Activated T-helper 1 cell treated with anti-CD3 and anti-CD28 coated beads, Interleukin-2, amount 50 U/mL, for 16 hours (primary cell): ENCODE measurements around the gene CRLF1.

Experiments used
- DNase-seq, 2 donors: peaks; one replicate each; pipeline ENCODE4 v3.0.0-alpha.2; 2020; ENCODE audit warnings: low read depth in 1 of 2, low spot score in 1 of 2

The CRLF1 gene

GRCh38 chr19:18606281-18607225 lies at the start of gene CRLF1:
Gene CRLF1 (minus strand): TSS chr19:18606799. CDS start chr19:18606656, 143 bp downstream.
- DNase-seq: no peak

DNA sequence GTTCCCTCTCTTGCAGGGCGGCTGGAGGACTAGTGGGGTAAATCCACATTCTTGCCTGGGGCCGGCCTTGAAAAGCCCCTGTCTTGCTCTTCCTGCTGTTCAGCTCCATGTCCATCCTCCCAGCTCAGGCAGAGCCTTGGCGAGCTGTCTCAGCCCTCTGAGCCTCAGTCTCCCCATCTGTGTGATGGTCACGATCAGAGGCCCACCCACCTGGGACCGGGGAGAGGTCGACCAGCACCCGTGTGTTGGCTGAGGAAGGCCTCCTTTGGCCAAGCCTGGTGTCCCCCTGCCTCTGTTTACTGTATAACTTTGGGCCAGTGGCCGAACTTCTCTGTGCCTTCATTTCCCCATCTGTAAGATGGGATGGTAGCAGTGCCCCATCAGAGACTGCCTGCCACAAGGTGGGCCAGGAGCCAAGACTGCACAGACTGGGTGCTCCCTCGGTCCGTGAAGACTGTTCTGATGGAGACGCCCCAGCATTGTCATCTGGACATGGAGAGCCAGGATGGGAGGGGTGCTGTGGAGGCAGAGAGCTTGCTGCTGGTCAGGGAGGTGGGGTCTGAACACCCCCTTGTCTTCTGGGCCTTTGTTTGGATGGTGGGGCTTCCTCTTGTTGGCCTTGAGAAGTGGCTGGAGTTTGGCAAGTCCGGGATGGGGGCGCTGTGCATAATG lies 48.7 kb upstream of the CRLF1 start:
- DNase-seq: no peak

DNA sequence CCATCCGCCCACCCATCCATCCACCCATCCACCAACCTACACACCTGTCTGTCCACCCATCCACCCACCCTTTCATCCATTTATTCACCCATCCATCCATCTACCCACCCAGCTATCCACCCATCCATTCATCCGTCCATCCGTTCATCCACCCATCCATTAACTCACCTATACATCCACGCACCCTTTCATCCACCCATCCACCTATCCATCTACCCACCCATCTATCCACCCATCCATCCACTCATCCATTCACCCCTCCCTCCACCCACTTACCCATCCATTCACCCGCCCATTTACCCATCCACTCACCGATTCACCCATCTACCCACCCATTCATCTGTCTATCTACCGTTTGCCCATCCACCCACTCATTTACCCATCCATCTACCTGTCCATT lies 47.9 kb upstream of the CRLF1 start:
- no peak for DNase-seq

DNA sequence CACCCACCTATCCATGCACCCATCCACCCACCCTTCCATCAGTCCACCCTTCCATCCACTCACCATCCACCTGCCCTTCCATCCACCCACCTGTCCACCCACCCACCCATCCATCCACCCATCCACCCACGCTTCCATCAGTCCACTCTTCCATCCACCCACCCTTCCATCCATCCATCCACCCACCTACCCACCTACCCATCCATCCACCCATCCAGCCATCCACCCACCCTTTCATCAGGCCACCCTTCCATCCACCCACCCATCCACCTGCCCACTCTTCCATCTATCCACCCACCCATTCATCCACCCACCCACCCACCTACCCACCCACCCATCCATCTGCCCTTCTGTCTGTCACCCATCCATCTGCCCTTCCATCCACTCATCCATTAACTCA lies 47.3 kb upstream of the CRLF1 start:
- no peak for DNase-seq

DNA sequence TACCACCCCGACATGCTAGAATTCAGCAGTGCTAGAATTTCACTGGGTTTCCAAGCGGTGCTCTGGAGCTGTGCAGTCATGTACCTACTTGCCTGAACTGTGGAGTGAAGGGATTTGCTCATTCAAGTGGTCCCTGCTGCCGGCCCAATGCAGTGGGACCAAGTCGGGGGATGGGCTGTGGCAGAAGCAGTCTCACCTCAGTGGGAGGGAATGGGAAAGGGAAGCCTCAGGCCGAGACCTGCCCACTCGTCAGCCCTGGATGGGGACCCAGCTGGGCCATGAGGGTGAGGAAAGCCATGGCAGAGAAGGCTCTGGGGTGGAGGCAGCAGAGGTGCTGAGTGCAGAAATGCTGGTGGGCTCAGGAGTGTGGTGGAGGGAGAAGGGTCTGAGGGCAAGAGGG lies 45.1 kb upstream of the CRLF1 start:
- DNase-seq: no peak

DNA sequence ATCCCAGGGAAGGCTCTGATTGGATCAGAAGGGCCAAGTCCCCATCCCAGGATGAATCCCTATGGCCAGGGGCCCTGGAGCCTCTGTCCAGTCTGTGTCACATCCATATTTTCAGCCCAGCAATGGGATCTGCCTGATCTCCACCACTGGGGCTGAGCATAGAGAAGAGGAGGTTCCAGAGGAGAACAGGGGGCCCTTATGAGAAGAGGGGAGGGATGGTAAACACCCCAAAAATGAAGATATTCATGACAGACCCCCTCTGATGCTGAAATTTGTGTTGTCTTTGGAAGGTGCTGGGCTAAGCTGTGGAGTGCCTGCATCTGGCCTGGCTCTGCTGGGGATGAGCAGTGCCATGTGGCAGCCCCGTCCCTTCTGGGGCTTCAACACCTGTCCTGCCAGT lies 44.7 kb upstream of the CRLF1 start:
- no peak for DNase-seq

DNA sequence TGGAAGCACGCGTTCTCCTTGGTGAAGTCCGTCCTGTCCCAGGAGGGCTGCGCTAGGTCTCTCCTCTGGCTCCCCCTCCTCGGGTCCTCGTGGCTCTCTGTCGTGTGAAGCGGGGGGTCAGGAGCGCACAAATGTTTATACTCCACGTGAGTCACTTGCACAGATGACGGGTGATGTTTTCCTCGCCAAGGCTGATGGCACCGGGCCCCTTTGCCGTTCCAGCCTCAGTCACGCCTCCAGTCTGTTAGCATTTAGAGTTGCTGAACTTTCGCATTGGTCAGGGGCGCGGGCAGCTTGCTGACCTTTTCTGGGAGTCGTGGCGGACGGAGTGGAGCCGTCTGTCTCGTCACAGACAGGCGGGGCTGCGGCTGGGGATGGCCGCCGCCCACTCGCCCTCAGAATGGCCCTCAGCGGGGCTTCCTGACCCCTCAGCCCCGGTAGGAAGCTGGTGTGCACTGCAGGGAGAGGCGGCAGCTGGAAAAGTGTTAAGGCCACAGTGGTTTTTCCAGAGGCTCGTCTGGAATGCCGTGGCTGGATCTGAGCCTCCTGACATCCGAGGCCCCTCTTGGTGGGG lies 44.0 kb upstream of the CRLF1 start:
- no peak for DNase-seq

DNA sequence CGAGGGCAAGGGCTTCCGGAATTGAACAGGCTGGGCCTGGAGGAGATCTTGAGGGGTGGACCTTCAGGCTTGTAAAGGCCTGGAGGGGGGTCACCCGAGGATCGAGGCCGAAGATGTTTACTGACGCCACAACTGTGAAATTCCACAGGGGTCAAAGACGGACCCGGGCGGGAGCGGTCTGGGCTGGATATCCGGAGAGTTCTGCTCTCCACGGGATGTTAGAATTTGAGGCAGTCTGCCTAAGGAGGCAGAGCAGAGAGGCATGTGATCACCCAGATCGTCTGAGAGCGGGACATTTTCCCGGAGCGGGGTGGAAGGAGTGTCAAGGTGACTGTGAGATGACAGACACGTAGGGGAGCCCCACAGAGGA lies 43.4 kb upstream of the CRLF1 start:
- DNase-seq: no peak

DNA sequence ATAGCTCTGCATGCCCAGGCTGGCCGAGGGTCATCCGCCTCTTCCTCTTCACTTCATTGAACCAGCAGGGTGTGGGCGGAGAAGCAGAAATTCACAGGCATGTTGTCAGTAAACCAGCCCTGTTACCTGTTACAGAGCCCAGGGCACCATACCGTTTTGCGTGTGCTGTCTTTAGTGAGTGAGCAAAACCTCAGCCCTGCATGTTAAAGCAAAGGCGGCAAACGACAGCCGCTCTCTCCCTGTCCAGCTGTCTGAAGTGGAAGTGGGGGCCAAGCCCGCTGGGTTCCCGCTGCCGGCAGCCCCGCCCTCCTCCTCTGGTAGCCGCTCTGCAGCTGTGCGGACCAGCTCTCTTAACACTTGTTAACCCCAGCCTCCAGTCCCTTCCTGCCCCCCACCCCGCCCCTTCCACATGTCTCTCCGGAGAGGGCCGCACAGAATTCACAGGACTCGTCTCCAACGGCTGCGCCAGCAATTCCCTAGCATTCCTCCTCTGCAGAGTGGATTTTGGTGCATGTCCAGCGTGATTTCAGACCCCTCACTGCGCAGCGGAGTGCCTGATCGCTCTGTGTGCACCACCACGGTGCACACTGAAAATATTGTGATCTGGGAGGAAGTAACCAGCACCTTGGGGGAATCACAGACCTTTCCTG lies 42.9 kb upstream of the CRLF1 start:
- no peak for DNase-seq

DNA sequence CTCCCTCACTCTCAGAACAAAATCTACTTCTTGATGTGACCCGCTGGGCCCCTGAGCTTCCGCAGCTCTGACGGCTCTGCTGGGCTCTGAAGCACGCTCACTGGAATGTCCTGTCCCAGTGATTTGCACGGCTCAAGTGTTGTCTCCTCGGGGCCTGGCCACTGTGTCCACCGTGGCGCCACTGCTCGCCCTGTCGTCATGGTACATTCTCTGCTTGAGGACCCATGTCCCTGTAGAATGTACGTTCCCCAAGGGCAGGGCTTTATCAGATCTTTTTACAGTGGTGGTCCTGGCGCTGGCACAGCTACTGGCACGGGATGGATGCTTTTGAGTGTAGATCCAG lies 42.3 kb upstream of the CRLF1 start:
- no peak for DNase-seq

- DNase-seq: no peak
Observed at GRCh38 chr19:18647807-18648206, 41.2 kb upstream of the CRLF1 start.

DNA sequence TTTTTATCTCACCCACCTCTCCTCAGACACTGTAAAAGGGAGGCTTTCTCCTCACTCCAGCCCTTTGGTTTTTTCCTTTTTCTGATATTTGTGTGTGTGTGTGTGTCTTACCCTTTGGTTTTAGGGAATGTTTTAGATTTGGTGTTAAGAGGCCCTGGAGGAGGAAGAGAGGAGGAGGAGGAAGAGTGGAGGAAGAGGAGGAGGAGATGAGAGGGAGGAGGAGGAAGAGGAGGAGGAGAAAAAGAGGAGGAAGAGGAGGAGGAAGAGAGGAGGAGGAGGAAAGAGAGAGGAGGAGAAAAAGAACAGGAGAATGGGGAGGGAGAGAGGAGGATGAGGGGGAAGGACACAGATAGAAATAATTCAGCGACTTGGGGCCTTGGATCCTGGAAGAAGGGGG lies 40.8 kb upstream of the CRLF1 start:
- DNase-seq: no peak

- DNase-seq: no peak
Observed at GRCh38 chr19:18646535-18647370, 40.2 kb upstream of the CRLF1 start.

- no peak for DNase-seq
Observed at GRCh38 chr19:18645035-18645511, 38.5 kb upstream of the CRLF1 start.

DNA sequence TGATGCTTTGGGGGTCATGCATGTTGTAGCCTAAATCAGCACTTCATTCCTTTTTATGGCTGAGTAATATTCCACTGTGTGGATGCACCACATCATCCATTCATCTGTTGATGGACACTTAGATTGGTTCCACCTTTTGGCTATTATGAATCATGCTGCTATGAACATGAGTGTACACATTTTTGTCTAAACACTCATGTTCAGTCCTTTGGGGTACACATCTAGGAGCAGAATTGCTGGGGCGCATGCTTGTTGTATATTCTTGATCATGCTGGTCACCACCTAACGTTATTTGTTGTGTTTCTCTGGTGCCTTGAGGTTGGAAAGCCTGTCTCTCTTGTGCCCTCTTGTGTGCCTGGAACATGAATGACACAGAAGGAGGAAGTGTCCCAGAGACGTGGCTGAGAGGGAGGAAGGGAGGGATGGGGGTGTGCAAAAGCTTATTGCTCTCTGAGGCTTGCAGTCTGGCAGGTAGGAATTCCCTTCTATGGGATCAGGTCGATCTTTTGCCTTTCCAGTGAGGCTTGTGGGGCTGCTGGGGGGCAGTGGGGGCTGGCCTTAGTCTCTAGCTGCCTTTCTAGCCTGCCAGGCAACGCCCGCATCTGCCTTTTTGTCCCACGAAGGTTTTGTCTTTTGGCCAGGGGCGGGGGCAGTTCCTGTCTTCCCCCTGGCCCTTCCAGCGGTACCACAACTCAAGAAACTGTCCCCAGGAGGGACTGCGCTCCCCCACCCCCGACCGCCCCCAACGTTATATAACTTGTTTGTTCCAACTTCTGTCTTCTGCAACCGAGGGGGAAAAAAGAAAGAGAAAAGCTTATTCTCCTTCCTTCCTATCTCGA lies 37.8 kb upstream of the CRLF1 start:
- no peak for DNase-seq

GRCh38 chr19:18639706-18640243 lies 33.2 kb upstream of the CRLF1 start:
- no peak for DNase-seq

- no peak for DNase-seq
Observed at GRCh38 chr19:18637673-18638630, 31.4 kb upstream of the CRLF1 start.

DNA sequence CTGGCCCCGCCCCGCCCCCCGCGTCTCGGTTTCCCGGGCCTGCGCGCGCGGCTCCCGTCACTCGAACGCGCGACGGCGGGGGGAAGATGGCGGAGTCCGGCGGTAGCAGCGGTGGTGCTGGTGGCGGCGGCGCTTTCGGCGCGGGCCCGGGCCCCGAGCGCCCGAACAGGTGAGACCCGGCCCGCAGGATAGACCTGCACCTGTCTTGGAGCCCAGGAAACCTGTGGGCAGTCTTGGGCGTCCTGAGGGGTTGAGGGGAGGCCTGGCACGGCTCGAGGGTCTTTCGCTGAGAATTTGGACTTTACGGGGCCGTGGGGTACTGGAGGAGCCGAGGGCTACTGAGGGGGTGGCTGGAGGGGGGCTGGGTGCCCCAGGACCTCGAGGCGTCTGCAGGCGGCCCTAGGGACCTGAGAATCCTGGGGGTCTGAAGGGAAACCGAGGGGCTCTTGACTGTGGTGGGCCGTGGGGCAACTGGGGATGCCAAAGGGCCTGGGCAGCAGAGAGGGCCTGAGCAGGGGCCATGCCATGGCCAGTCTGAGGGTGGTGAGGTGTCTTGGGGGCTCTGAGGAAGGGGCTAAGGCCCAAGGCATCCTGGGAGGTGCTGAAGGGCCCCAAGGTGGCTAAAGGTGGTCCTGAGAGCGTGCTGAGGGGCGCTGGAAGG lies 30.5 kb upstream of the CRLF1 start, which contains the start of gene KLHL26:
TSS of gene KLHL26 (plus strand) at position 60 of the 661 bp plus-strand sequence. CDS start at position 87, 27 bp downstream.
- DNase-seq: no peak
